Mammary epithelial cell (primary cell): ENCODE results near the gene EXT2.

Experiments used
- CTCF ChIP-seq, 2 donors: IDR thresholded peaks in 1 of 2; conservative IDR thresholded peaks in 1 of 2; 2 replicates each; pipeline ENCODE4 v1.5.1; 2011 to 2012; ENCODE audit warnings: inconsistent platforms in 2 of 2, low read length in 2 of 2, mild to moderate bottlenecking in 2 of 2, control low read depth in 1 of 2, low read depth in 1 of 2; ENCODE audit not compliant: insufficient read depth in 1 of 2; ENCODE audit errors: extremely low read depth in 1 of 2
- EZH2 ChIP-seq: IDR thresholded peaks from 2 replicates; pipeline ENCODE4 v1.6.1; 2012; ENCODE audit warnings: low read length, inconsistent platforms, borderline replicate concordance

GRCh38 chr11:44112091-44112821 lies 16.8 kb downstream of the EXT2 start:
- TF ChIP-seq CTCF (conservative IDR thresholded peaks at IDR 0.05 in 1 of 2, IDR thresholded peaks at IDR 0.05 in 1 of 2; ENCODE audit: extremely low read depth in 1 of 2, insufficient read depth in 1 of 2, low read depth in 1 of 2, low read length in 2 of 2): no peak
- no peak for TF ChIP-seq EZH2
